B cell (primary cell): ENCODE data around the gene SNX17. TPM values are rescaled to one million over a fixed set of nuclear protein-coding genes. Genes with fewer than 3 reads are reported as not detected.

Experiments used
- ATAC-seq: fragments of 200-7000 bp; cut with Tn5 transposase; one replicate; pipeline ENCODE4 v1.10.0; 2021; ENCODE audit warnings: low read depth, mild to moderate bottlenecking, moderate number of reproducible peaks, moderate library complexity
- CTCF ChIA-PET: fragments of 350-600 bp; sonication (Branson Sonifier 250); formaldehyde crosslinking; loops from one replicate; lab custom pipeline; 2021; ENCODE audit warnings: antibody characterized with exemption, inconsistent platforms; lab: Charles Lee
- POLR2A ChIA-PET: fragments of 350-600 bp; sonication (Branson Sonifier 250); formaldehyde crosslinking; loops from one replicate; lab custom pipeline; 2021; ENCODE audit warnings: antibody characterized with exemption; lab: Charles Lee
- DNase-seq: peaks from one replicate; pipeline ENCODE4 v3.0.0; 2013
- H2AFZ ChIP-seq: 2 replicates; pipeline ENCODE4 v1.6.1; 2012; ENCODE audit warnings: mild to moderate bottlenecking, low read depth, low read length; ENCODE audit not compliant: insufficient read depth, poor library complexity, severe bottlenecking
- H3K27ac ChIP-seq, 2 donors: 1 replicate in 1 of 2; 2 replicates in 1 of 2; pipeline ENCODE4 v1.5.1; 2012 to 2013; ENCODE audit warnings: low read length in 2 of 2, mild to moderate bottlenecking in 2 of 2, moderate library complexity in 1 of 2
- H3K27me3 ChIP-seq, 4 experiments: fragments of 200-600 bp in 1 of 4; sonication (generic) in 1 of 4; replicated peaks in 1 of 4; 1 replicate in 2 of 4; 2 replicates in 2 of 4; pipeline versions ENCODE4 v1.6.1 to v1.7.0; 2013 to 2016; ENCODE audit warnings: low read length in 3 of 4, mild to moderate bottlenecking in 2 of 4, mixed read lengths in 1 of 4, moderate library complexity in 1 of 4; ENCODE audit not compliant: insufficient read depth in 4 of 4, control insufficient read depth in 3 of 4; ENCODE audit errors: control extremely low read depth in 1 of 4
- H3K36me3 ChIP-seq, 2 experiments: replicated peaks in 1 of 2; 1 replicate in 1 of 2; 2 replicates in 1 of 2; pipeline versions ENCODE4 v1.6.1 to v1.7.1; 2013; ENCODE audit warnings: low read length in 1 of 2; ENCODE audit not compliant: insufficient read depth in 2 of 2, control insufficient read depth in 1 of 2; ENCODE audit errors: control extremely low read depth in 1 of 2, extremely low read depth in 1 of 2
- H3K4me1 ChIP-seq, 2 donors: fragments of 200-600 bp in 1 of 2; sonication (generic) in 1 of 2; 1 replicate in 1 of 2; 2 replicates in 1 of 2; pipeline versions ENCODE4 v1.5.1 to v1.6.1; 2013 to 2017; ENCODE audit warnings: low read length in 2 of 2; ENCODE audit not compliant: control insufficient read depth in 2 of 2, insufficient read depth in 2 of 2
- H3K4me2 ChIP-seq: replicated peaks from 2 replicates; pipeline ENCODE3; 2012; ENCODE audit warnings: mild to moderate bottlenecking, low read depth, low read length; ENCODE audit not compliant: poor library complexity, severe bottlenecking
- H3K4me3 ChIP-seq, 5 experiments: fragments of 200-600 bp in 1 of 5; sonication (generic) in 1 of 5; 1 replicate in 3 of 5; 2 replicates in 2 of 5; pipeline versions ENCODE4 v1.5.1 to v1.7.0; 2011 to 2016; ENCODE audit warnings: low read length in 4 of 5, mild to moderate bottlenecking in 4 of 5, low read depth in 2 of 5, control low read depth in 1 of 5, moderate library complexity in 1 of 5; ENCODE audit not compliant: insufficient read depth in 1 of 5; ENCODE audit errors: control extremely low read depth in 1 of 5, extremely low read depth in 1 of 5
- H3K79me2 ChIP-seq: fragments of 200-600 bp; sonication (generic); one replicate; pipeline ENCODE4 v1.6.0; 2016; ENCODE audit warnings: low read length; ENCODE audit not compliant: control insufficient read depth, insufficient read depth
- H3K9ac ChIP-seq: fragments of 200-600 bp; sonication (generic); 2 replicates; pipeline ENCODE4 v1.6.1; 2017; ENCODE audit warnings: mild to moderate bottlenecking, low read length, moderate library complexity
- H3K9me3 ChIP-seq, 3 donors: one replicate each; pipeline versions ENCODE4 v1.6.1 to v1.7.1; 2013; ENCODE audit warnings: low read length in 2 of 3; ENCODE audit not compliant: control insufficient read depth in 2 of 3, insufficient read depth in 1 of 3; ENCODE audit errors: control extremely low read depth in 1 of 3
- H4K20me1 ChIP-seq: 2 replicates; pipeline ENCODE4 v1.6.0; 2012; ENCODE audit warnings: mild to moderate bottlenecking, low read length; ENCODE audit not compliant: insufficient read depth, control insufficient read depth, poor library complexity, severe bottlenecking
- H3K27ac Mint-ChIP-seq: one replicate; pipeline ENCODE4 v1.8.0; 2021; ENCODE audit warnings: mixed read lengths
- H3K27me3 Mint-ChIP-seq: one replicate; pipeline ENCODE4 v1.8.0; 2021; ENCODE audit warnings: mixed read lengths
- H3K4me1 Mint-ChIP-seq: one replicate; pipeline ENCODE4 v1.8.0; 2021; ENCODE audit warnings: mixed read lengths
- H3K4me3 Mint-ChIP-seq: one replicate; pipeline ENCODE4 v1.8.0; 2021; ENCODE audit warnings: mixed read lengths
- H3K9me3 Mint-ChIP-seq: one replicate; pipeline ENCODE4 v1.8.0; 2022; ENCODE audit warnings: mixed read lengths; ENCODE audit not compliant: insufficient read depth
- CTCF ChIP-seq: fragments of 200-600 bp; IDR thresholded peaks from one replicate; pipeline ENCODE4 v1.8.0; 2022; ENCODE audit warnings: antibody characterized with exemption, mild to moderate bottlenecking
- EZH2 ChIP-seq: IDR thresholded peaks from 2 replicates; pipeline ENCODE4 v1.6.1; 2012; ENCODE audit warnings: borderline replicate concordance, low read depth, mild to moderate bottlenecking, moderate library complexity, low read length; ENCODE audit not compliant: insufficient read depth, poor library complexity, severe bottlenecking
- WGBS: methylation state at CpG from one replicate; pipeline ENCODE4 v1.1.5; 2013; ENCODE audit warnings: missing lambda C conversion rate; ENCODE audit not compliant: insufficient coverage; 5-methylcytosine and 5-hydroxymethylcytosine counted together
- intact Hi-C: fragments of 100-400 bp; cut with micrococcal nuclease; formaldehyde crosslinking; loops from one replicate; pipeline ENCODE4 v1.10.0; 2022
- polyA plus RNA-seq: library from polyadenylated mRNA; depleted of rRNA; stranded (reverse); fragments of >200 nt; gene quantifications from 2 replicates; pipeline ENCODE4 v1.2.3, GENCODE V29; 2012
- total RNA-seq, 2 donors: library from RNA; stranded (reverse); fragments of 120-200 nt in 1 of 2; gene quantifications; 1 replicate in 1 of 2; 2 replicates in 1 of 2; pipeline versions ENCODE4 v1.2.3 to v1.2.4, GENCODE V29; 2013 to 2022

Gene SNX17
- total and polyA plus RNA-seq, 2 donors (not counting 1 experiment from before 2014, with no cell fraction given), result 103 to 158 TPM

- ATAC-seq (no peak), DNase-seq (no peak)
- Histone ChIP-seq H3K4me1 (no peaks in the 10 kb centered on the region), H3K27ac (no peak overlapping the region), H3K4me2 (no peak overlapping the region), H3K27me3 (no peaks in the 10 kb centered on the region), H2AFZ (no peak overlapping the region), H4K20me1 (peaks cover 81% of the 10 kb centered on the region), H3K79me2 (peaks cover 95% of the 10 kb centered on the region), H3K4me3 (no peak overlapping the region), H3K36me3 (peaks cover 0 to 20% of the 10 kb centered on the region in 2 experiments), H3K9ac (no peak overlapping the region), H3K9me3 (no peaks in the 10 kb centered on the region)
- TF ChIP-seq EZH2 (no peak), CTCF (no peak)
- Mint-ChIP-seq H3K27ac (no peak overlapping the region), H3K4me1 (peaks cover 24% of the 10 kb centered on the region), H3K9me3 (no peaks in the 10 kb centered on the region), H3K27me3 (no peaks in the 10 kb centered on the region), H3K4me3 (no peak overlapping the region)
- ChIA-PET CTCF (interaction anchor here (0.6 kb wide), 1 partner anchor 44 kb away, joined by 5 read pairs; no protein-coding TSS in a partner anchor), POLR2A (interaction anchor here (0.7 kb wide), 1 partner anchor 9 kb away, joined by 3 read pairs; no protein-coding TSS in a partner anchor)
- WGBS, result 96% methylated on average over 2 of the region's 2 CpGs
- intact Hi-C loops, result no loop called here
Measured at GRCh38 chr2:27347641-27348040, 22.8 kb upstream of the SNX17 start.

DNA sequence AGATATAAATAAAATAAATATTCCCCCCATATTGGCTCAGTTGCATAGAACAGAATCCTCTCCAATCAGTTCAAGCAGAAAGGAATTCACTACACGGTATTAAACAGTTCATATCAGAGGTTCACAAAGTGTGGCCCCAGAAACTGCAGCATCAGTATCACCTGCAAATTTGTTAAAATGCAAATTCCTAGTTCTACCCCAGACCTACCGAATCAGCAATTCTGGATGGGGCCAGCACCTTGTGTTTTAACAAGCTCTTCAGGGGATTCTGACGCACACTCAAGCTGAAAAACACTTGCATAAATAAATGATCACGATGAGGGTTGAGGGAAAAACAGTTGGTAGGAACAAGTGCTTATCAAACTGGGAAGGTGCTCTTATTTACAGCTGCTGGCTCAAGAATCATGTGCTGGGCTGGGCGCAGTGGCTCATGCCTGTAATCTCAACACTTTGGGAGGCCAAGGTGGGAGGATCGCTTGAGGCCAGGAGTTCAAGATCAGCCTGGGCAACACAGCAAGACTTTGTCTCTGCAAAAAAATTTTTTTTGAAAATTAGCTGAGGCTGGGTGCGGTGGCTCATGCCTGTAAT lies 20.2 kb upstream of the SNX17 start:
- 95% methylated on average over 6 of the region's 7 CpGs for WGBS
- Mint-ChIP-seq H3K27ac (no peak overlapping the region), H3K27me3 (no peaks in the 10 kb centered on the region), H3K4me3 (no peak overlapping the region), H3K9me3 (no peaks in the 10 kb centered on the region), H3K4me1 (peaks cover 37% of the 10 kb centered on the region)
- ATAC-seq, result no peak
- Histone ChIP-seq H2AFZ (no peak overlapping the region), H3K36me3 (peaks cover 0 to 11% of the 10 kb centered on the region in 2 experiments), H4K20me1 (peaks cover 69% of the 10 kb centered on the region), H3K79me2 (peaks cover 97% of the 10 kb centered on the region), H3K9ac (no peak overlapping the region), H3K4me2 (no peak overlapping the region), H3K4me3 (no peak overlapping the region), H3K27me3 (no peaks in the 10 kb centered on the region), H3K27ac (no peak overlapping the region), H3K4me1 (peaks cover 2 to 4% of the 10 kb centered on the region in 2 donors), H3K9me3 (no peaks in the 10 kb centered on the region)
- TF ChIP-seq EZH2, result no peak
- TF ChIP-seq CTCF, result no peak
- no peak for DNase-seq
- ChIA-PET POLR2A (no interaction called here), CTCF (no interaction called here)
- intact Hi-C loops, result no loop called here
